Gastrocnemius medialis (tissue), 4 donors: ENCODE results near the gene HSPB2. TPM values are rescaled to one million over a fixed set of nuclear protein-coding genes. Genes with fewer than 3 reads are reported as not detected.
"Not testable (repeated sequence)": the region's sequence is repeated elsewhere in the genome, so short reads cannot be mapped to it uniquely, and the experiment has no call there.

Source experiments
- ATAC-seq, 2 donors: fragments of 150-250 bp; one replicate each; pipeline ENCODE4 v1.9.1; 2016
- DNase-seq, 2 donors: peaks; one replicate each; pipeline ENCODE4 v3.0.0-alpha.2; 2019
- H3K27ac ChIP-seq, 4 donors: fragments of 200-600 bp; sonication (generic); 1 replicate in 1 of 4; 2 replicates in 3 of 4; pipeline ENCODE4 v1.5.1; 2016 to 2018; ENCODE audit warnings: mild to moderate bottlenecking in 2 of 4, moderate library complexity in 1 of 4
- H3K27me3 ChIP-seq, 3 donors: fragments of 200-600 bp; sonication (generic) in 2 of 3; 1 replicate in 1 of 3; 2 replicates in 2 of 3; pipeline versions ENCODE4 v1.5.1 to v1.6.0; 2016 to 2019; ENCODE audit warnings: mild to moderate bottlenecking in 1 of 3, moderate library complexity in 1 of 3
- H3K36me3 ChIP-seq, 2 donors: fragments of 200-600 bp; sonication (generic) in 1 of 2; one replicate each; pipeline ENCODE4 v1.5.1; 2017 to 2018
- H3K4me1 ChIP-seq, 2 donors: fragments of 200-600 bp; sonication (generic) in 1 of 2; one replicate each; pipeline ENCODE4 v1.5.1; 2016 to 2017; ENCODE audit warnings: mild to moderate bottlenecking in 2 of 2
- H3K4me3 ChIP-seq, 4 donors: fragments of 200-600 bp; sonication (generic) in 3 of 4; 1 replicate in 1 of 4; 2 replicates in 3 of 4; pipeline ENCODE4 v1.5.1; 2016 to 2019; ENCODE audit warnings: mild to moderate bottlenecking in 2 of 4
- H3K9me3 ChIP-seq, 3 donors: fragments of 200-600 bp; sonication (generic) in 2 of 3; 1 replicate in 1 of 3; 2 replicates in 2 of 3; pipeline ENCODE4 v1.5.1; 2016 to 2019
- CTCF ChIP-seq, 5 experiments: fragments of 450-650 bp in 3 of 5; fragments of 200-600 bp in 2 of 5; sonication (generic) in 2 of 5; IDR thresholded peaks in 4 of 5; conservative IDR thresholded peaks in 1 of 5; 1 replicate in 4 of 5; 2 replicates in 1 of 5; pipeline ENCODE4 v1.5.1; 2016 to 2019; ENCODE audit warnings: antibody characterized with exemption in 5 of 5, mild to moderate bottlenecking in 3 of 5, moderate library complexity in 3 of 5
- POLR2A ChIP-seq, 2 donors: fragments of 450-650 bp; IDR thresholded peaks; one replicate each; pipeline ENCODE4 v1.6.1; 2017; ENCODE audit warnings: antibody characterized with exemption in 2 of 2, mild to moderate bottlenecking in 2 of 2, moderate library complexity in 2 of 2
- in situ Hi-C, 4 donors: fragments of 200-750 bp; cut with MboI; loops; one replicate each; pipeline versions ENCODE4 v1.15.0 to v1.8.0; 2017; ENCODE audit warnings: low sequenced_read_pairs in 4 of 4
- intact Hi-C: fragments of 100-400 bp; cut with DNase I; formaldehyde crosslinking; loops from one replicate; pipeline ENCODE4 v1.15.1; 2023; ENCODE audit warnings: low total_unique reads
- total RNA-seq, 4 donors: library from RNA; depleted of rRNA; stranded (reverse); fragments of >200 nt; gene quantifications; one replicate each; pipeline versions ENCODE4 v1.1.0 to v1.2.3, GENCODE V29; 2016

Gene HSPB2
- total RNA-seq, 4 donors from 2014 or later, result 0.41 to 4.6 (median 2.4) TPM

GRCh38 chr11:111925953-111926352, 13.4 kb downstream of the HSPB2 start:
- DNase-seq (no peak), ATAC-seq (no peak)
- TF ChIP-seq POLR2A (IDR thresholded peaks at IDR 0.05), result no peak
- no peak for TF ChIP-seq CTCF (IDR thresholded peaks at IDR 0.05 in 4 of 5, conservative IDR thresholded peaks at IDR 0.05 in 1 of 5)
- in situ Hi-C loops (no loop called here), intact Hi-C loops (loop anchor here (1.0 kb wide), 1 partner anchor 47 kb away; the partner anchor contains the start of genes CFAP68 and FDXACB1)
- Histone ChIP-seq H3K4me1 (peaks cover 59% of the 10 kb centered on the region in 2 donors), H3K27me3 (no peaks in the 10 kb centered on the region), H3K27ac (peak overlapping the region; percentile 91 to 94 (median 92)), H3K36me3 (no peaks in the 10 kb centered on the region), H3K4me3 (peak overlapping the region in 2 of 4 donors; percentile 53 to 62), H3K9me3 (no peaks in the 10 kb centered on the region)

GRCh38 chr11:111926505-111927391, 14.2 kb downstream of the HSPB2 start:
- Histone ChIP-seq H3K4me3 (peak overlapping the region; percentile 46 to 62 (median 53)), H3K27ac (peak overlapping the region; percentile 91 to 94 (median 92)), H3K9me3 (no peaks in the 10 kb centered on the region), H3K27me3 (no peaks in the 10 kb centered on the region), H3K36me3 (no peaks in the 10 kb centered on the region), H3K4me1 (peaks cover 51 to 55% of the 10 kb centered on the region in 2 donors)
- DNase-seq, result peak; percentile 93 to 96
- ATAC-seq, result peak; percentile 76 to 77
- TF ChIP-seq POLR2A (IDR thresholded peaks at IDR 0.05) (peak; percentile 78 to 87), CTCF (IDR thresholded peaks at IDR 0.05 in 4 of 5, conservative IDR thresholded peaks at IDR 0.05 in 1 of 5) (peak in 1 of 5 experiments; percentile 21)
- intact Hi-C loops, result loop anchor here (1.0 kb wide), 1 partner anchor 47 kb away; the partner anchor contains the start of genes CFAP68 and FDXACB1
- in situ Hi-C loops, result no loop called here

GRCh38 chr11:111930472-111930871, 17.9 kb downstream of the HSPB2 start:
- DNase-seq (no peak), ATAC-seq (no peak)
- TF ChIP-seq CTCF (IDR thresholded peaks at IDR 0.05 in 4 of 5, conservative IDR thresholded peaks at IDR 0.05 in 1 of 5), result no peak
- no peak for TF ChIP-seq POLR2A (IDR thresholded peaks at IDR 0.05)
- Histone ChIP-seq H3K4me1 (peaks cover 16 to 26% of the 10 kb centered on the region in 2 donors), H3K36me3 (no peaks in the 10 kb centered on the region), H3K27ac (no peak overlapping the region), H3K9me3 (no peaks in the 10 kb centered on the region), H3K4me3 (no peak overlapping the region), H3K27me3 (no peaks in the 10 kb centered on the region)
- in situ Hi-C loops, result loop anchor here in 3 of 4 donors (5.0 to 10.0 kb wide), 3 partner anchors 42 to 57 kb away; partner anchors contain the start of genes ALG9 (in 1 of the 3), CFAP68 (in 1 of the 3) and FDXACB1 (in 1 of the 3)
- intact Hi-C loops, result loop anchor here (10.0 kb wide), 1 partner anchor 154 kb away; the partner anchor contains the start of genes SDHD and TIMM8B

- in situ Hi-C loops (loop anchor here in 3 of 4 donors (5.0 to 10.0 kb wide), 3 partner anchors 40 to 58 kb away; partner anchors contain the start of genes ALG9 (in 1 of the 3), CFAP68 (in 1 of the 3) and FDXACB1 (in 1 of the 3)), intact Hi-C loops (loop anchor here (1.0 to 10.0 kb wide), 2 partner anchors 64 to 152 kb away; partner anchors contain the start of genes SDHD and TIMM8B)
- DNase-seq (no peak), ATAC-seq (no peak)
- H3K4me1 ChIP-seq, result peaks cover 14 to 29% of the 10 kb centered on the region in 2 donors
- H3K27me3 ChIP-seq, result no peaks in the 10 kb centered on the region
- H3K9me3 ChIP-seq, result no peaks in the 10 kb centered on the region
- H3K27ac ChIP-seq, result no peak overlapping the region
- H3K4me3 ChIP-seq, result no peak overlapping the region
- no peaks in the 10 kb centered on the region for H3K36me3 ChIP-seq
- TF ChIP-seq POLR2A (IDR thresholded peaks at IDR 0.05) (no peak), CTCF (IDR thresholded peaks at IDR 0.05 in 4 of 5, conservative IDR thresholded peaks at IDR 0.05 in 1 of 5) (no peak)
Observed at GRCh38 chr11:111932611-111932950, 20.0 kb downstream of the HSPB2 start.

- intact Hi-C loops, result loop anchor here (10.0 kb wide), 1 partner anchor 152 kb away; the partner anchor contains the start of genes SDHD and TIMM8B
- not testable (repeated sequence) for DNase-seq, H3K27me3 ChIP-seq, H3K4me3 ChIP-seq, H3K9me3 ChIP-seq, H3K36me3 ChIP-seq, H3K27ac ChIP-seq, ATAC-seq
- peaks cover 14 to 33% of the 10 kb centered on the region in 2 donors for H3K4me1 ChIP-seq
- in situ Hi-C loops, result loop anchor here in 3 of 4 donors (5.0 to 10.0 kb wide), 3 partner anchors 39 to 58 kb away; partner anchors contain the start of genes ALG9 (in 1 of the 3), CFAP68 (in 1 of the 3) and FDXACB1 (in 1 of the 3)
Observed at GRCh38 chr11:111933176-111933575, 20.6 kb downstream of the HSPB2 start.
